ENCODE data around the gene TNKS1BP1.
"Not testable (repeated sequence)": the region's sequence is repeated elsewhere in the genome, so short reads cannot be mapped to it uniquely, and the experiment has no call there.

TNKS1BP1 gene

DNA sequence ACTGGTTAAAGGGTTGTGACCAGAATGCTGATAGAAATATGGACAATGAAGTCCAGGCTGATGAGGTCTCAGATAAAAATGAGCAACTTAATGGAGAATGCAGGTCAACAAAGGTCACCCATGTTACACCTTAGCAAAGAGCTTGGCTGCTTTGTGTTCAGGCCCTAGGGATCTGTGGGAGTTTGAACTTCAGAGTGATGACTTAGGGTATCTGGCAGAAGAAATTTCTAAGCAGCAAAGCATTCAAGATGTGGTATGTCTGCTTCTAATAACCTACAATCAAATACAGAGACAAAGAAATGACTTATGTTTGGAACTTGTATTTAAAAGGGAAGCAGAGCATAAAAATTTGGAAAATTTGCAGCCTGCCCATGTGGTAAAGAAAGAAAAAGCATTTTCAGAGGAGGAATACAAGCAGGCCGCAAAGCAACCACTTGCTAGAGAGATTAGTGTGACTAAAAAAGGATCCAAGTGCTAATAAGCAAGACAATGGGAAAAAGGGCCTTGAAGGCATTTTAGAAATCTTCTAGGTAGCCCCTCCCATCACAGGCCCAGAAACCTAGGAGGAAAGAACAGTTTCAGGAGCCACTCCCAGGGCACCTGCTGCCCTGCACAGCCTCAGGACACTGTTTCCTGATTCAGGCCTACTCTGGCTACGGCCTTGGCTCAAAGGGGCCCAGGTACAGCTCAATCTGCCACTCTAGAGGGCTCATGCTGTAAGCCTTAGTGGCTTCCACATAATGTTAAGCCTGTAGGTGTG, 41.3 kb downstream of the TNKS1BP1 start:
- no peak for DNase-seq

DNA sequence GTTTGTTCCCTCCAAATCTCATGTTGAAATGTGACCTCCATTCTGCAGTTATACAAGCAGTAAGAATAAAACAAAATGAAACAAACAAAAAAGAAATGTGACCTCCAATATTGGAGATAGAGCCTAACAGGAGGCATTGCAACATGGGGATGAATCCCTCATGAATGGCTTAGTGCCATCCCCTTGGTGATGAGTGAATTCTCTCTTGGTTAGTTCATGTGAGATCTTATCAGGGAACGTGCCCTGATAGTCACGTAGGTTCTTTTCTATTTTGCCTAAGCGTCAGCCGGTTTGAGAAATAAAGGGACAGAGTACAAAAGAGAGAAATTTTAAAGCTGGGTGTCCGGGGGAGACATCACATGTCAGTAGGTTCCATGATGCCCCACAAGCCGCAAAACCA, 43.2 kb downstream of the TNKS1BP1 start:
- DNase-seq, result not testable (repeated sequence)

DNA sequence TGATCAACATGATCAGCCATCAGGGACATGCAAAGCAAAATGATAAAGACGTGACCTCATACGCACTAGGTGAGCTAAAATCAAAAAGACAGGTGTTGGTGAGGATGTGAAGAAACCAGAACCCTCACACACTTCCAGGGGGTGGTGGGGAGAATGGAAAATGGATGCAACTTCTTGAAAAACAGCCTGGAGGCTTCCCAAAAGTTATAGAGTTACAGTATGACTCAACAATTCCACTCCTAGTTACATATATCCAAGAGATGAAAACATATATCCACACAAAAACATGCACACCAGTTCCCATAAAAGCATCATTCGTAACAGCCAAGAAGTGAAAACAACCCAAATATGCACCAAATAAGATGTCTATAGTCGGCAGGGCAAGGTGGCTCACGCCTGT, 45.6 kb downstream of the TNKS1BP1 start:
- no peak for DNase-seq

DNA sequence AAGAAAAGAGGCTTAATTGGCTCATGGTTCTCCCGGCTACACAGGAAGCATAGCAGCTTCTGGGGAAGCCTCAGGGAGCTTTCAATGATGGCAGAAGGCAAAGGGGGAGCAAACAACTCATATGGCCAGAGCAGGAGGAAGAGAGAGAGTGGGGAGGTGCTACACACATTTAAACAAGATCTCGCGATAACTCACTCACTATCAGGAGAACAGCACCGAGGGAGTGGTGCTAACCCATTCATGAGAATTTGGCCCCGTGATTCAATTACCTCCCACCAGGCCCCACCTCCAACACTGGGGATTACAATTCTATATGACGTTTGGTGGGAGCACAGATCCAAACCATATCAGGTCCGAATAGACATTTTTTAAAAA, 46.0 kb downstream of the TNKS1BP1 start:
- DNase-seq, result no peak

DNA sequence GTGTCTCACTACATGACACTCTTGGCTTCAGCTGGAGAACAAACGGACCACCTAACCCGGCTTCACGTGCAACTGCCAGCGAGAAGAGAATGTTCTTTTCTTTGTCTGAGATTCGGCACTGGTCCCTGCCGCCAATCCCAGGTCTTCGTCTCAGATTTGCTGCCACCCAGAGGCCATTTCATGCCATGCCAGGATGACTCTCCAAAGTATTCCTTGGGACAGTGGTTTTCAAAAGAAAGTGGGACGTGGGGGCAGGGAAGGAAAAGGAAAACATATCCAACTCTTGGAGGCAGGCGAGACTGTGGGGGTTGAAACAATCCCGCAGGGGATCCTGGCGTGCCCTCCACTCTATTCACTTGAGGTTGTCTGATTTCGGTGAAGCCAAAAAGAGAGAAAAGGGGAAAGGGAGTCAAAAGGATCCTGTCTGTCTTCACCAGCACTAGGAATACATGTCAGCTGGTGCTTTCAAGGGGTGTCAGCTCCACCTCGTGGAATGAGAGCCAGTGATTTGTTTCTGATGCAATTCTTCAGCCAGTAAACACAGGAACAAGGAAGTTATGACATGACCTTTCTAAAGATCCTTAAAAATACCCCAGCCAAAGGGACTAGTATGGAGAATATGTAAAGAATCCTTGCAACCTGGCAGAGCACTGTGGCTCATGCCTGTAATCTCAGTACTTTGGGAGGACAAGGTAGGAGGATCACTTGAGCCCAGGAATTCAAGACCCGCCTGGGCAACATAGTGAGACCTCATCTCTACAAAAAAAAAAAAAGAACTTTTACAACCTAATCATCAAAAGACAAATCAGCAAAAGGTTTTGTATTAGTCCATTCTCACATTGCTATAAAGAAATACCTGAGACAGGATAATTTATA, 46.7 kb downstream of the TNKS1BP1 start:
- peak; percentile 69 for DNase-seq

DNA sequence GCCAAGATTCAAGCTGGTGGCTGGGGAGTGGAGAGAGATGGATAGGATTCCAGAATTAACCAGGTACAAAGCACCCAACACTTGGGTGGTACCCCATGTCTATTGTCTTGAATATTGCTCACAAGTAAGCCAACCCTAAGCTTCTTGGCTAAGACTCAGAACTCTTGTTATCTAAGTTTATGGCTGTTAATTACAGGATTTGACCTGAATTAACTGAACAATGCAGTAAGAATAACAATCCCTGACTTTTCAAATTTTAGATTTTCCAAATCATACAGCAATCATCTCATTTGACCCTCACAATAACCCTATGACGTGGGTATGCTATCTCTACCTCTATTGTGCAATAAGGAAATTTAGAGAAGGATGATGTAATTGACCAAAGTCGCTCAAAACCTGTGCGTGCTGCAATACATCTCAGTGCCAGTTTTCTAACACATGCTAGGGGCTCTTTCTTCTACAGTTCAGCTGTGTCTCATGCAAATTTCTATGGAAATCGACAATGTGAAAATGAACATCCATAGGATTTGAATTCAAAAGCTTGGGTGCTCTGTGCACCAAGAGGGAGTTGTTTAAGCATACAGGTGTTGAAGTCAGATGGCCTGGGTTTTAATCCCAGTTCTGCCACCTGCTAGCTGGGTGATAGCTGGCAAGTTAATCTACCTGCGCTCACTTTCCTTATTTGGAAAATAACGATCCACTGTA, 47.6 kb downstream of the TNKS1BP1 start:
- peak; percentile 20 for DNase-seq

DNA sequence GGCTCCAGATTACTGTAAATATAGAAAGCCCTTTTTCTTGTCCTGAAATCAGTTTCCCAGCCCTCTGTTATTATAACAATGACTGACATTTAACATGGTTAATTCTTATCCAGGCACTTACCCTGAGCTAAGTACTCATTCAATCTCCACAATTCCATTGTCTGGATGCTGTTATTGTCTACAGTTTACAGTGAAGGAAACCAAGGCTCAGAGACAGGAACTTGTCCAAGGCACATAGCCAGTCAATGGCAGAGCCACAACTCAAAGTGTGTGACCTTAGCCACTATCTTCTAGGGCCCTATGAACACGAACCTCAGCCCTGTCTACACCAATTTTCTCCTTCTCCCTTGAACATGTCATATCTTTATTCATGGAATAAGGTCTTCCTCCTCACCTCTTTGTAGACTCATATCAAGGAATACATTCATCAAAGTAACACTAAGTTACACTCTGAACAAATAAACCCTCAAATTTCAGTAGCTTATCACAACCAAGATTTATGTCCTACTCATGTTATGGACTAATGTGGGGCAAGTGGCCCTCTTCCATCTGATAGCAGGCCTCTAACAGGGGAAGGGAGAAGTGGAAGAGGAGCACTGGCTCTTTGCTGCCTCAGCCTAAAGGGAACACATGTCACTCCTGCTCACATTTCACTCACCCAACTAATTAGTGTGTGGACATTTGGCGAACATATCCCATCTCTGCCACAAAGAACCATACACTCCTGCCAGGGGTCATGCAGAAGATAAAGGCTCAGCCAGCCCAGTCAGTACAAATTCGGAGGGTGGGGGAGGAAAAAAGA, 48.4 kb downstream of the TNKS1BP1 start:
- no peak for DNase-seq

DNA sequence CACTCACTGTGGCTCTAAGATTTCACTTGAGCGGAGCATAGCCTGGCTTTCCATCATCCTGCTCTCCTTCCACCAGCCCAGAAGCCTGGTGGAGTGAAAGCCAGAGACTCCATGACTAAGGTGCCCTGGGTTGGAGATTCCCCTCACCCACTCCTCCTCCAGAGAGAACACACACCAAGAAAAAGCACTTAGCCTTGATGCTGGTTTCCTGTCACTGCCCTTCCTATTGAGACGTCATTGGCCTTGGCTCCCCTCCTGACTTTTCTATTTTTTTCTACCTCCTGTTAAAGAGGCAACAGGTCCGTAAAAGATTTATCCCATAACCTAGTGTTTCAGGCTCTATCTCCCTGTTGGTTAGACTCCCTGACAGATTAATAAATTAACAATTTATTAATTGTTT, 49.2 kb downstream of the TNKS1BP1 start:
- no peak for DNase-seq

DNA sequence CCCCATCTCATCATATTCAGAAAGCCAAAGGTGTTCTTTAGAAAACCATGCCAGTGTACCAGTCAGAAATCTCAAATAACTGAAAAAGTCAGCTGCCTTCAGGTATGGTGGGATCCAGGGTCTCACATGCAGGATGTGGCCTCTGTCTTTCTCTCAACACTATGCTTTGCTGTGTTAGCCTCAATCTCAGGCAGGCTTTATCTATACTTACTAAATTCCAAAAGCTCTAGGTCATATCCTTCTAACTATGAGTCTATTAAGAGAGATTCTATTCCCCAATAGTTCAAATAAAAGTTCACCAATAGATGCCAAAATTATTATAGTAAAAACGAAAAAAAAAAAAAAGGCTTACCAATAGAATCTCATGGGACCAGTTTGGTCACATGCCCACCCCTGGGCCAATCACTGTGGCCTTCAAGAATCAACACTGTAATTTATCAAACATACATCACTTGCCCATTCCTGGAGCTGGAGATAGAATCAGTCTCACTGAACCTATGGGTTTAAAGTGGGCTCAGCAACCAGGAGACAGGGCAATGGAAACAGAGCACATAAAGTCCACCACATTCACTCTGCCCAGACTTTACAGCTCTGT, 49.8 kb downstream of the TNKS1BP1 start:
- DNase-seq, result no peak

DNA sequence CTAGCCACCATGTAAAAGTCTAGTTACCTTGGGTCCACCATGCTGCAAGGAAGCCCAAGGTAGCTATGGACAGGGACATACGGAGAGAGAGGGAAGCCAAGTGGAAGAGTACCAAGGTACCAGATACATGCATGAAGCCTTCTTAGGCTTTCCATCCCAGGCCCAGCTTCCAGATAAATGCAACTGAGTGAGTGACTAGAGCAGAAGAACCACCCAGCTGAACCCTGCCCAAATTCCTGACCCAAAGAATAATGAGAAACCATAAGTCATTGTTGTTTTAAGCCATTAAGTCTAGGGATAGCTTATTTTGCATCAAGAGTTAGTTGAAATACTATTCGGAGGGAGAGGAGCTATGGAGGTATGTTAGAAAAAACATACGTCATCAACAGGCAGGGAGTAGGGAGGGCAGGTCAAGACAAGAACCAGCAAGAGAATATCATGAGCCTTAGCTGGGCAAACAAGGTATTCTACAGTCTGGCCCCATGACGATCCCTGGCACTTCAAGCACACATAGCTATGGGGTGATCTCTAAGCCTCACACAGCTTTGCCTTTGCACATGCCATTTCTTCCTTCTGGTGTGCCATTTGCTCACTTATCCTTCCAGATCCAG, 51.2 kb downstream of the TNKS1BP1 start:
- DNase-seq, result no peak

DNA sequence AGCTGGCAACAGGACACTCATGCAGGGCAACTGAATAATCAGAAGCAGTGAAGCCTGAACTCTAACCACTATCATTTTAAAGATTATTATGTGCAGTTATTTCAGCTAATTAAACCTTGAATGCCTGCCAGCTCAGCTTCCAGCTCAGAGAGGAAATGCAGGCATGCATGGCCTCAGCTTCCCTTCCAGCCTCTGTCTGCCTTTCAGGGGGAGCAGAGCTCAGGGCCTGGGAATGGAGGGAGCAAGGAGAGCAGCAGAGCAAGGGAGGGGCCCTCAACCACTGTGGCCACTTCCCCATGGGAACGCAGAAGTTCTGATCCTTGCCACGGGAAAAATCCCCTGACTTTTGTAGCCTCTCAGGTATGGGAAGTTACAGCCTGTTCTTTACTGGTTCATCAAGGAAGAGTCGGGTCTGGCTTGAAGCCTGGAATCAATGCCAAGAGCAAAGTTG, 55.2 kb downstream of the TNKS1BP1 start:
- DNase-seq, result no peak

DNA sequence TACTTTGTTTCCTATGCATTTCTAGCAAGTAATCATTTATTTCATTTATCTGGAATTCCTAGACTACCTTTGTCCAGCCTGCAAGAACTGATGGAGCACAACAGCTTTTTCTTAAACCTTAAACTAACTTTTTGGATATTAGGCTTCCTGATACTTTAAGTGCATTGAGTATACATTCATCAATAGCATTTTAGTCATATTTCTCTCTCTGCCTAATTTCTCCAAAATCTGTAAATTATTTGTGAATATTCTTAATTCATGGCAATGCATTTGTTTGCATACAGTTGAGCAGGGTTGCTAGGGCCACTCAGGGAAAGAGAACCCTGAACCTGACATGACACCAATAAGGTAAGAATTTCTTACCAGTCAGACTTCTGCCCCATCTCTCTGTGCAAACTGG, 58.6 kb downstream of the TNKS1BP1 start:
- no peak for DNase-seq

DNA sequence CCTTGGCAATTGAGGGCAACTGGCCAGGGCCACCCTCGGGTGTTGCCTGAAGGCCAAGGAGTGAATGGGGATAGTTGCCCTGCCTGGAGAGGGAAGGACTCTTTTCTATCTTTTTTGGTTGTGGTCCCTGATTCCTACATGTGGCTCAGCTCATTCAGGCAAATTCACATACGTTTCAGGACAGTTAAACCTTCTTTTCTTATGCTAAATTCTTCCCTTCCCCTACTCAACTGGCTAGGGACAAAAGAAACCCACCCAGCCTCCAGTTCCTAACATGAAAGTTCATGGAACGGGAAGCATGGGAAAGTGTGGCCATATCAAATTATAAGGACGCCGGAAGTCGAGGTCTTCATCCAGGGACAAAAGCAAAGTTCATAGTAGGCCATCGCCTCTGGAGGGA, 61.4 kb downstream of the TNKS1BP1 start:
- no peak for DNase-seq

DNA sequence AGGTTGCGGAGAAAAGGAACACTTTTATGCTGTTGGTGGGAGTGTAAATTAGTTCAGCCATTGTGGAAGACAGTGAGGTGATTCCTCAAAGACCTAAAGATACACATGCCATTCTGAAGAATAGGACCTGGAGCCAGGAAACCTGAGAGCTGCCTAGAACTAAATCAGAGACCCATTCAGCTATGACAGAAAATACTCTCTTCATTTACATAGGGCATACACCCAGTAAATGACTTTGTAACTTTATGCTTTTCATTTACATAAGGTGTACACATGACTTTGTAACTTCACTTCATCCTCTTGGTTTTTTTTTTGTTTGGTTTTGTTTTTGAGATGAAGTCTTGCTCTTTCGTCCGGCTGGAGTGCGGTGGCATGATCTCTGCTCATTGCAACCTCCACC, 62.6 kb downstream of the TNKS1BP1 start:
- DNase-seq, result no peak

DNA sequence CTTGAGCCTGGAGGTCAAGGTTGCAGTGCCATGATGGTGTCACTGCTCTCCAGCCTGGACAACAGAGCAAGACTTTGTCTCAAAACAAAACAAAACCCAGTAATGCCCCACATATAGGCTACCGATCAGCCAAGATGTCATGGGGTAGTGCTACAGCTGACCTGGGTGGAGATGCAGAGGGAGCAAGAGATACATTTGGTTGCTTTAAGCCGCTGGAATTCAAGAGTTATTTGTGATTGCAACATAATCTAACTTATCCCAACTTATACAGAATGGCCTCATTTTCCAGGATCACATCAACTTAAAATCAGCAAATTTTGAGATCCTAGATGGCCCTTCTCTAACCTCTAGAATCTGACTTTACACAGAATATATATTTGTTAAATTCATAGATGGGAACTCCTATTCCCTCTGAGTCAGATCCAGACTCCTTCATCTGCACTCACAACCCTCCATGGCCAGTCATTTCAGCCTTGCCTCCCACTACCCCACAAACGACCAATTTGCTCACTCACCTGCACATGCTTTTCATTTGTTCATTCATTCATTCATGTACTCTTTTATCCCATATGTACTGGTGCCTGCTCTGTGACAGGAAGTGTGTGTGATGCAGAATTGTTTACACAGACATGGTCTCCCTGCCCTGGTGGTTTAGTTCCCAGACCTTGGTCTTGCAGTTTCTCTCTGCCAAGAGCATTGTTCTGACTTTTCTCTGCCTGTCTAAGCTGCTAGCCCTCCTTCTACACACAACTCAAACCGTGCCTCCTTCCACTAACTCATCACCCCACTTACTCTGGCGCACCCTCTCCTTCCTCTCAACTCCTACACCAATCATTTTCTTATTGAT, 63.6 kb downstream of the TNKS1BP1 start:
- no peak for DNase-seq

DNA sequence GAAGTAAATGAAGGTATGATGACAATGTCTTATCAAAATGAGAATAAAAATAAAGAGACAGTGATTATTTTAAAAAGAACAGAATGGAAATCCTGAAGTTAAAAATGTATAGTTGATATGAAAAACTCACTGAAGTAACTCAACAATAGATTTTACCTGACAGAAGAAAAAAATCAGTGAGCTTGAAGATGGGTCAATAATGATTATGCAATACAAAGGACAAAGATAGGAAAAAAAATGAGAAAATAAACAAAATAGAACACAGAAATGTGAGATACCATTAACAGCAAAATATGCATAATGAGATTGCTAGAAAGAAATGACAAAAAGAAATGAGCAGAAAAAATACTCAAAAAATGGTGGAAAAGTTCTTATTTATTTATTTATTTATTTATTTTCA, 68.6 kb downstream of the TNKS1BP1 start:
- DNase-seq, result no peak

DNA sequence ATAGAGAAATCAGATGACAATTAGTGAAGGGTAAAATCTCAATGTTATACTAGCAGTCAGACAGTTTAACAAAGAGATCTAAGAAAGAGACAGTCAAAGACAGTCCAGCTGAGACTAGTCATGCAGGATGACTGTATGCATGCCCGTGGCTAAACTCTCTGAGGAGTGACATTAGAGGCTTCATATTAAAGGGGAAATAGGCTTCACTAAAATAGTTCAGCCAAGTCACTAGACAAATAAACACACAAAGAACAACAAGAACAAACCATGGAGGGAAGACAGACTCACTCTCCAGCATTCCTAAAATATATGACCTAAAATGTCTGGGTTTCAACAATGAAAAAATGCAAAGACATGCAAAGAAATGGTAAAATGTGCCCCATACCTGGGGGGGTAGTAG, 69.1 kb downstream of the TNKS1BP1 start:
- no peak for DNase-seq

DNA sequence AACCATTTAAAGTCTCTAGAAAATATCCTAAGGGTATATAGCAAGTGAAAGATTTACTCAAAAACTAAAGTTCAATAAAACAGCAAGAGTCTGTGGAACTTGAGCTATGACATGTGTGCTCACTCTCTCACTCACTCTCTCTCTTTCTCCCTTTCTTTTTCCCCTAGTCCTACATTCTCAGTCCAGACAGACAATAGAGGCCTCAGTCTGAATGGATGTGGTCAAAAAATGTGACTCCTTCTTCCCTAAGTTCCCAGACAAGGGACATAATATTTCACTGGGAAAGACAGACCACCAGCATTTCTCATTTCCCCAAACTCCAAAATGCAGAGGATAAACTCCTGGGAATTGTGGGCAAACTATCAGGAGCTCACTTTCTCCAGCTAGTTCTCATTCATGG, 70.1 kb downstream of the TNKS1BP1 start:
- DNase-seq, result no peak

DNA sequence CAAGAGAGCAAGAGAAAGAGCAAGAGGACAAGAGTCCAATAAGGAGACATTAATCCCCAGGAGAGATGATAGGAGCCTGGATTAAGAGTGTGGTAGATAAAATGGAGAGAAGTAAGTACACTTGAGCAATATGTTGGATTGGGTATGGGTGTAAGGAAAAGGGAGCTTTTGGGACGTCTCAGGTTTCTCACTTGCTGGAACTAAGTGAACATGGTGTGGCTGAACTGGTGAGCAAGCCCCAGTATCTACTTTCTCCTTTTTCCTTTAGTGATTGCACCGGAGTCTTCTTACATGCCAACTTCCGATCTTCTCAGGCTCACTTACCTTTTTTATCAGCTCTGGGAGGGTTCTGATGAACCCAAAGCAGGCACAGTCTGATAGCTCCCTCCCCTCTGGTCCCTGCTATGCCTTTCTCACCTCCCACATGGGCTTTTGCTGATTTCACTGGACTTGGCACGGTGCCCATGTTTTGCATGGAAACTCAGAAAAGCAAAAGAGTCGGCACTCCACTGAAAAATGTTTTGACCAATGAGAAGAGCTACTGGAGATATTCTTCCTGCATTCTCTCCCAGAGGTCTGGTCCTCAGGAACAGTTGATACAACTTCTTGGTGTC, 73.2 kb downstream of the TNKS1BP1 start:
- DNase-seq, result peak; percentile 75

DNA sequence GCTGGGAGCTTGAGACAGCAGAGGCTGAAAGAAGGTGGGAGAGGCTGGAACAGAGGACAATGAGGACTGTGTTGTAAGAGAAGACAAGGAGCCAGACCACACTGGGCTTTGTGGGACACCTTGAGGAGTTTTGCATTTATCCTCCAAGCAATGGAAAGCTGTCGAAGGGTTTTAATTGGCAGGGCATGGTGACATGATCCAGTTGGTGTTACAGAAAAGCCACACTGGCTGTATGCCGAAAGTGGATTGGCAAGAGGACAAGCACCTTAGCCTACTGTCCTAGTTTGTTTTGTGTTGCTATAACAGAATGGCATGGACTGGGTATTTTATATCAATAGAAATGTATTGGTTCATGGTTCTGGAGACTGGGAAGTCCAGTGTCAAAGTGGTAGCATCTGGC, 73.7 kb downstream of the TNKS1BP1 start:
- DNase-seq, result no peak
